ENCODE data around the gene FBXO42.

- no peak for TF ChIP-seq TEAD4 (IDR thresholded peaks at IDR 0.05; ENCODE audit: low read depth, low read length)
- no peak for TF ChIP-seq EZH2 (IDR thresholded peaks at IDR 0.05; ENCODE audit: low read depth, low read length, severe bottlenecking)
- no peak for TF ChIP-seq JUN (IDR thresholded peaks at IDR 0.05; ENCODE audit: low read depth, low read length)
- no peak for TF ChIP-seq POLR2A (IDR thresholded peaks at IDR 0.05; ENCODE audit: control extremely low read depth in 1 of 2, low read depth in 2 of 2, low read length in 2 of 2)
- TF ChIP-seq CTCF (IDR thresholded peaks at IDR 0.05; ENCODE audit: control extremely low read depth in 1 of 3, insufficient read depth in 1 of 3, low read depth in 1 of 3, low read length in 3 of 3), result no peak
- no peak for TF ChIP-seq CEBPB (IDR thresholded peaks at IDR 0.05; ENCODE audit: low read depth, low read length)
- TF ChIP-seq SIRT6 (IDR thresholded peaks at IDR 0.05; ENCODE audit: low read length), result no peak
- no peak for TF ChIP-seq RBBP5 (IDR thresholded peaks at IDR 0.05; ENCODE audit: borderline replicate concordance, low read depth, low read length)
Observed at GRCh38 chr1:16394977-16395376, 42.7 kb upstream of the FBXO42 start.
